SK-N-SH treated with all-trans-retinoic acid at 6 μM for 48 hours (cell line): Measurements from ENCODE around the gene SUMO3.

Source experiments
- ATAC-seq: fragments of 200-7000 bp; cut with Tn5 transposase; 3 replicates; pipeline ENCODE4 v1.9.1; 2020; ENCODE audit warnings: mild to moderate bottlenecking, moderate library complexity
- ARNTL ChIP-seq: fragments of 450-650 bp; formaldehyde crosslinking; IDR thresholded peaks from 2 replicates; pipeline ENCODE4 v1.5.0; 2020; ENCODE audit warnings: low read depth, mild to moderate bottlenecking, moderate library complexity, borderline replicate concordance
- BACH2 ChIP-seq: fragments of 250-450 bp; sonication (Bioruptor Pico); IDR thresholded peaks from 2 replicates; pipeline ENCODE4 v1.9.0; 2021; ENCODE audit warnings: mild to moderate bottlenecking, borderline replicate concordance
- CREB5 ChIP-seq: fragments of 250-450 bp; sonication (Bioruptor Pico); IDR thresholded peaks from 2 replicates; pipeline ENCODE4 v1.5.1; 2020; ENCODE audit warnings: low read depth, mild to moderate bottlenecking, moderate library complexity
- CSDC2 ChIP-seq: fragments of 250-450 bp; sonication (Bioruptor Pico); IDR thresholded peaks from 2 replicates; pipeline ENCODE4 v1.5.0; 2020; ENCODE audit warnings: mild to moderate bottlenecking, moderate library complexity
- CSRNP3 ChIP-seq: fragments of 250-450 bp; sonication (Bioruptor Pico); IDR thresholded peaks from 2 replicates; pipeline ENCODE4 v1.5.1; 2021; ENCODE audit warnings: mild to moderate bottlenecking, moderate library complexity
- GLIS3 ChIP-seq: fragments of 250-450 bp; sonication (Bioruptor Pico); IDR thresholded peaks from 2 replicates; pipeline ENCODE4 v1.5.0; 2020; ENCODE audit warnings: mild to moderate bottlenecking, moderate library complexity
- ISL1 ChIP-seq: fragments of 250-450 bp; sonication (Bioruptor Pico); IDR thresholded peaks from 2 replicates; pipeline ENCODE4 v2.1.2; 2022; ENCODE audit warnings: mild to moderate bottlenecking, moderate library complexity
- OSR1 ChIP-seq: fragments of 250-450 bp; sonication (Bioruptor Pico); IDR thresholded peaks from 2 replicates; pipeline ENCODE4 v1.8.0; 2022; ENCODE audit warnings: moderate library complexity, mild to moderate bottlenecking, inconsistent platforms
- PATZ1 ChIP-seq: fragments of 250-450 bp; sonication (Bioruptor Pico); IDR thresholded peaks from 2 replicates; pipeline ENCODE4 v1.8.0; 2020; ENCODE audit warnings: mild to moderate bottlenecking, moderate library complexity, borderline replicate concordance
- POU6F1 ChIP-seq: fragments of 250-450 bp; sonication (Bioruptor Pico); IDR thresholded peaks from 2 replicates; pipeline ENCODE4 v1.8.0; 2021; ENCODE audit warnings: low read depth, mild to moderate bottlenecking, moderate library complexity, borderline replicate concordance
- SNAI2 ChIP-seq: fragments of 250-450 bp; sonication (Bioruptor Pico); IDR thresholded peaks from 2 replicates; pipeline ENCODE4 v1.5.0; 2020; ENCODE audit warnings: mild to moderate bottlenecking, moderate library complexity
- TCF4 ChIP-seq: fragments of 250-450 bp; sonication (Bioruptor Pico); IDR thresholded peaks from 2 replicates; pipeline ENCODE4 v1.8.0; 2021; ENCODE audit warnings: mild to moderate bottlenecking, moderate library complexity, borderline replicate concordance
- TOX ChIP-seq: fragments of 250-450 bp; sonication (Bioruptor Pico); IDR thresholded peaks from 2 replicates; pipeline ENCODE4 v1.8.0; 2021; ENCODE audit warnings: mild to moderate bottlenecking, moderate library complexity, borderline replicate concordance
- ZC3H10 ChIP-seq: fragments of 250-450 bp; sonication (Bioruptor Pico); IDR thresholded peaks from 2 replicates; pipeline ENCODE4 v1.5.1; 2021; ENCODE audit warnings: mild to moderate bottlenecking, moderate library complexity
- ZFP3 ChIP-seq: fragments of 250-450 bp; sonication (Bioruptor Pico); IDR thresholded peaks from 2 replicates; pipeline ENCODE4 v1.5.0; 2020; ENCODE audit warnings: mild to moderate bottlenecking, moderate library complexity
- ZFP30 ChIP-seq: fragments of 450-650 bp; formaldehyde crosslinking; IDR thresholded peaks from 2 replicates; pipeline ENCODE4 v1.5.0; 2022; ENCODE audit warnings: mild to moderate bottlenecking, moderate library complexity
- ZNF565 ChIP-seq: fragments of 450-650 bp; formaldehyde crosslinking; conservative IDR thresholded peaks from 2 replicates; pipeline ENCODE4 v1.5.0; 2020; ENCODE audit warnings: low read depth, mild to moderate bottlenecking, moderate library complexity
- ZNF8 ChIP-seq: fragments of 450-650 bp; formaldehyde crosslinking; IDR thresholded peaks from 2 replicates; pipeline ENCODE4 v1.5.0; 2020; ENCODE audit warnings: mild to moderate bottlenecking, moderate library complexity
- TF ChIP-seq, protein P1 (sequence below): fragments of 250-450 bp; sonication (Bioruptor Pico); IDR thresholded peaks from 2 replicates; pipeline ENCODE4 v1.5.0; 2020; ENCODE audit warnings: mild to moderate bottlenecking, moderate library complexity

SUMO3 gene

DNA sequence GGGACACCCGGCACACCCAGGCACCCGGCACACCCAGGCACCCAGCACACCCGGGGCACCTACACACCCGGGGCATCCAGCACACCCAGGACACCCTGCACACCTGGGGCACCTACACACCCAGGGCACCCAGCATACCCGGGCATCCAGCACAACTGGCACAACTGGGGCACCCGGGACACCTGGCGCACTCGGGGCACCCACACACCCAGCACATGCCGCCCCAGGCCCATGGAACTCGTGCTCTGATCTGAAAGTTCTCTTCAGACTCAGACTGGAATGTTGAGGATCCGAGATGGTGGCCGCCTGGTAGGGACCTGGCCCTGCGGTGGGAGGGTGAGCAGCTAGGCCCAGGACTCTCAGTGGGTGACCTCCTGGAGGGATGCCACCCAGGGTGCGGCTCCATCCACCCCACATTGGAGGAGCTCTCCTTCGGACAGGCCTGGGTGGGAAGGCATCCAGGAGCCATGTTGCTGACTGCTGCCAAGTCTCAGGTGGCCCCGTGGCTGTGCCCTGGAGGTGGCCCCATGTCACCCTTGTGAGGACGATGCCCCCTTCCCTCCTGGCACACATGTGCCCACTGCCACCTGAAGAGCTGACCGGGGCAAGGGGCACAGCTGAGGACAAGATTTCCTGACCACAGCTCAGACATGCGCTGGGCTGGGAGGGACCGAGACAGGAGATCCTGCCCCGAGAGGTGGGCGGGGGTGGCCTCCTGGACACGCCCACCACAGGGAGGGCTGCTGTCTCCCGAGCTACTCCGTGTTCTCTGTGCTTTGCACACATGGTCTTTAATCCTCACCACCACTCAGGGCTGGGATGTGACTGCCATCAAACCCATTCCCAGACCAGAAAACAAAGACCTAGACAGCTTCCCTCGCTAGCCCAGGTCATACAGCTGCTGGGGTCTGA lies 53.3 kb downstream of the SUMO3 start (continued):
- no peak for TF ChIP-seq ZFP3
- no peak for TF ChIP-seq ZFP30 (CRISPR knock-in tag)
- no peak for TF ChIP-seq ZNF565 (CRISPR knock-in tag)
- no peak for TF ChIP-seq PATZ1 (CRISPR knock-in tag)
- TF ChIP-seq OSR1 (CRISPR knock-in tag), result no peak
- no peak for TF ChIP-seq ARNTL
- no peak for TF ChIP-seq SNAI2 (CRISPR knock-in tag)

- ATAC-seq, result no peak
- no peak for TF ChIP-seq ISL1 (CRISPR knock-in tag)
- TF ChIP-seq POU6F1, result no peak
- no peak for TF ChIP-seq TCF4 (CRISPR knock-in tag)
- TF ChIP-seq CSRNP3 (CRISPR knock-in tag), result no peak
- TF ChIP-seq ZNF565 (CRISPR knock-in tag), result no peak
- TF ChIP-seq PATZ1 (CRISPR knock-in tag), result no peak
- TF ChIP-seq BACH2 (CRISPR knock-in tag), result no peak
- TF ChIP-seq CREB5 (CRISPR knock-in tag), result no peak
- TF ChIP-seq TOX (CRISPR knock-in tag), result no peak
- no peak for TF ChIP-seq SNAI2 (CRISPR knock-in tag)
- TF ChIP-seq, protein P1, sequence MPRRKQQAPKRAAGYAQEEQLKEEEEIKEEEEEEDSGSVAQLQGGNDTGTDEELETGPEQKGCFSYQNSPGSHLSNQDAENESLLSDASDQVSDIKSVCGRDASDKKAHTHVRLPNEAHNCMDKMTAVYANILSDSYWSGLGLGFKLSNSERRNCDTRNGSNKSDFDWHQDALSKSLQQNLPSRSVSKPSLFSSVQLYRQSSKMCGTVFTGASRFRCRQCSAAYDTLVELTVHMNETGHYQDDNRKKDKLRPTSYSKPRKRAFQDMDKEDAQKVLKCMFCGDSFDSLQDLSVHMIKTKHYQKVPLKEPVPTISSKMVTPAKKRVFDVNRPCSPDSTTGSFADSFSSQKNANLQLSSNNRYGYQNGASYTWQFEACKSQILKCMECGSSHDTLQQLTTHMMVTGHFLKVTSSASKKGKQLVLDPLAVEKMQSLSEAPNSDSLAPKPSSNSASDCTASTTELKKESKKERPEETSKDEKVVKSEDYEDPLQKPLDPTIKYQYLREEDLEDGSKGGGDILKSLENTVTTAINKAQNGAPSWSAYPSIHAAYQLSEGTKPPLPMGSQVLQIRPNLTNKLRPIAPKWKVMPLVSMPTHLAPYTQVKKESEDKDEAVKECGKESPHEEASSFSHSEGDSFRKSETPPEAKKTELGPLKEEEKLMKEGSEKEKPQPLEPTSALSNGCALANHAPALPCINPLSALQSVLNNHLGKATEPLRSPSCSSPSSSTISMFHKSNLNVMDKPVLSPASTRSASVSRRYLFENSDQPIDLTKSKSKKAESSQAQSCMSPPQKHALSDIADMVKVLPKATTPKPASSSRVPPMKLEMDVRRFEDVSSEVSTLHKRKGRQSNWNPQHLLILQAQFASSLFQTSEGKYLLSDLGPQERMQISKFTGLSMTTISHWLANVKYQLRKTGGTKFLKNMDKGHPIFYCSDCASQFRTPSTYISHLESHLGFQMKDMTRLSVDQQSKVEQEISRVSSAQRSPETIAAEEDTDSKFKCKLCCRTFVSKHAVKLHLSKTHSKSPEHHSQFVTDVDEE (CRISPR knock-in tag), result no peak
- no peak for TF ChIP-seq OSR1 (CRISPR knock-in tag)
- no peak for TF ChIP-seq ZFP30 (CRISPR knock-in tag)
- no peak for TF ChIP-seq ZC3H10 (CRISPR knock-in tag)
- TF ChIP-seq GLIS3 (CRISPR knock-in tag), result no peak
- TF ChIP-seq ARNTL, result no peak
- TF ChIP-seq ZNF8 (CRISPR knock-in tag), result no peak
- no peak for TF ChIP-seq CSDC2 (CRISPR knock-in tag)
These were observed 54.2 kb downstream of the SUMO3 start for GRCh38 chr21:44763451-44764318.
